Endothelial cell of umbilical vein (primary cell): ENCODE data around the gene SAPCD2. TPM values are rescaled to one million over a fixed set of nuclear protein-coding genes. Genes with fewer than 3 reads are reported as not detected.

Experiments used
- BruUV-seq: library from RNA; stranded (reverse); fragments of 400-500 nt; replicated peaks from 2 replicates; lab custom pipeline; 2021; lab: Mats Ljungman, UMichigan
- CTCF ChIA-PET: fragments of 300-600, 350-600 bp; sonication (Branson Sonifier 250); formaldehyde crosslinking; loops from one replicate; lab custom pipeline; 2021; ENCODE audit warnings: antibody characterized with exemption, inconsistent platforms; lab: Charles Lee
- POLR2A ChIA-PET: fragments of 300-600, 350-600 bp; sonication (Branson Sonifier 250); formaldehyde crosslinking; loops from one replicate; lab custom pipeline; 2021; ENCODE audit warnings: antibody characterized with exemption, inconsistent platforms; lab: Charles Lee
- DNase-seq: peaks from one replicate; pipeline ENCODE4 v3.0.0-alpha.2; 2011; ENCODE audit warnings: low read depth, low spot score
- FAIRE-seq: peaks from 2 replicates; lab custom pipeline; 2011; peaks lifted over from hg19 to GRCh38; lab: Jason Lieb, UNC
- H2AFZ ChIP-seq: 2 replicates; pipeline ENCODE4 v1.6.0; 2012; ENCODE audit warnings: low read depth, low read length, control low read depth, inconsistent platforms
- H3K27ac ChIP-seq: 2 replicates; pipeline ENCODE4 v1.5.1; 2011; ENCODE audit warnings: low read depth, mild to moderate bottlenecking, control low read depth, low read length, moderate library complexity; ENCODE audit not compliant: insufficient read depth
- H3K27me3 ChIP-seq, 2 experiments: 2 replicates each; pipeline versions ENCODE4 v1.6.0 to v1.6.1; 2011; ENCODE audit warnings: low read length in 2 of 2, mixed read lengths in 1 of 2; ENCODE audit not compliant: control insufficient read depth in 2 of 2, insufficient read depth in 2 of 2
- H3K36me3 ChIP-seq, 2 experiments: 2 replicates in 1 of 2; 3 replicates in 1 of 2; pipeline ENCODE4 v1.5.1; 2011; ENCODE audit warnings: low read length in 2 of 2, mild to moderate bottlenecking in 1 of 2, moderate library complexity in 1 of 2; ENCODE audit not compliant: control insufficient read depth in 2 of 2, insufficient read depth in 2 of 2; ENCODE audit errors: extremely low read depth in 1 of 2
- H3K4me1 ChIP-seq: 3 replicates; pipeline ENCODE4 v1.5.1; 2011; ENCODE audit warnings: mild to moderate bottlenecking, low read length; ENCODE audit not compliant: control insufficient read depth, insufficient read depth; ENCODE audit errors: extremely low read depth
- H3K4me2 ChIP-seq: 2 replicates; pipeline ENCODE4 v1.6.1; 2011; ENCODE audit warnings: low read length, control low read depth, mixed read lengths; ENCODE audit not compliant: insufficient read depth
- H3K4me3 ChIP-seq, 3 experiments: fragments of 200-600 bp in 1 of 3; sonication (generic), shearing (Covaris generic) in 1 of 3; replicated peaks in 1 of 3; 2 replicates each; pipeline ENCODE4 v1.5.1; 2011 to 2016; ENCODE audit warnings: control low read depth in 3 of 3, low read length in 3 of 3, mild to moderate bottlenecking in 2 of 3, inconsistent platforms in 1 of 3, low read depth in 1 of 3, moderate library complexity in 1 of 3; ENCODE audit not compliant: insufficient read depth in 1 of 3
- H3K79me2 ChIP-seq: 2 replicates; pipeline ENCODE4 v1.6.0; 2012; ENCODE audit warnings: low read length, inconsistent platforms; ENCODE audit not compliant: control insufficient read depth, insufficient read depth
- H3K9ac ChIP-seq: replicated peaks from 2 replicates; pipeline ENCODE3; 2011; ENCODE audit warnings: low read length, control low read depth; ENCODE audit not compliant: insufficient read depth; ENCODE audit errors: extremely low read depth
- H3K9me1 ChIP-seq: replicated peaks from 3 replicates; pipeline ENCODE4 v1.6.0; 2011; ENCODE audit warnings: mild to moderate bottlenecking, low read length; ENCODE audit not compliant: control insufficient read depth, insufficient read depth; ENCODE audit errors: extremely low read depth
- H3K9me3 ChIP-seq: replicated peaks from 2 replicates; pipeline ENCODE4 v1.5.1; 2012; ENCODE audit warnings: low read length, inconsistent platforms; ENCODE audit not compliant: control insufficient read depth, insufficient read depth
- H4K20me1 ChIP-seq: replicated peaks from 2 replicates; pipeline ENCODE3; 2011; ENCODE audit warnings: mild to moderate bottlenecking, low read length; ENCODE audit not compliant: control insufficient read depth, insufficient read depth; ENCODE audit errors: extremely low read depth
- EZH2 ChIP-seq: IDR thresholded peaks from 2 replicates; pipeline ENCODE4 v1.6.1; 2012; ENCODE audit warnings: borderline replicate concordance, low read depth, mild to moderate bottlenecking, moderate library complexity, low read length, inconsistent platforms; ENCODE audit not compliant: severe bottlenecking
- GATA2 ChIP-seq: IDR thresholded peaks from 2 replicates; pipeline ENCODE4 v1.7.0; 2011; ENCODE audit warnings: low read depth, mild to moderate bottlenecking, moderate library complexity, mixed read lengths, low read length; ENCODE audit not compliant: insufficient read length, insufficient read depth
- JUN ChIP-seq: IDR thresholded peaks from 2 replicates; pipeline ENCODE4 v1.6.1; 2011; ENCODE audit warnings: borderline replicate concordance, low read depth; ENCODE audit not compliant: insufficient read length, insufficient read depth
- MYC ChIP-seq: IDR thresholded peaks from one replicate; pipeline ENCODE4 v1.6.1; 2011; ENCODE audit warnings: mild to moderate bottlenecking, low read depth, low read length
- POLR2A ChIP-seq: IDR thresholded peaks from 2 replicates; pipeline ENCODE4 v1.6.1; 2012; ENCODE audit warnings: low read depth, mild to moderate bottlenecking, control low read depth, low read length
- POLR2AphosphoS5 ChIP-seq: IDR thresholded peaks from 2 replicates; pipeline ENCODE4 v1.6.1; 2012; ENCODE audit warnings: low read depth, mild to moderate bottlenecking, control low read depth, low read length, moderate library complexity; ENCODE audit not compliant: insufficient read depth
- dilution Hi-C: fragments of 300-500 bp; cut with MboI; formaldehyde crosslinking; loops from one replicate; pipeline ENCODE4 v1.15.0; 2019; ENCODE audit warnings: low sequenced_read_pairs; ENCODE audit not compliant: extremely low pct_ligation_motif_present
- intact Hi-C: fragments of 100-400 bp; cut with micrococcal nuclease; formaldehyde crosslinking; loops from one replicate; pipeline ENCODE4 v1.10.0; 2022
- polyA plus RNA-seq, 4 experiments: library from polyadenylated mRNA; depleted of rRNA in 3 of 4; stranded (reverse) in 3 of 4; unstranded in 1 of 4; fragments of >200 nt; gene quantifications; 2 replicates each; pipeline versions ENCODE4 v1.2.1 to v1.2.3, GENCODE V29; 2011 to 2012; ENCODE audit warnings: missing spikeins in 1 of 4
- total RNA-seq: library from RNA; stranded (reverse); gene quantifications from 2 replicates; pipeline ENCODE4 v1.2.3, GENCODE V29; 2021
- TF ChIP-seq, protein P1 (sequence below), 2 donors: IDR thresholded peaks; 1 replicate in 1 of 2; 2 replicates in 1 of 2; pipeline ENCODE4 v1.5.1; 2011; ENCODE audit warnings: low read length in 2 of 2, mild to moderate bottlenecking in 2 of 2, moderate library complexity in 2 of 2, control low read depth in 1 of 2, inconsistent platforms in 1 of 2, low read depth in 1 of 2; ENCODE audit not compliant: insufficient read depth in 1 of 2; ENCODE audit errors: extremely low read depth in 1 of 2

SAPCD2 gene
- total and polyA plus RNA-seq, 2 donors (not counting 3 experiments of a cell fraction or from before 2014, with no cell fraction given), result 11.5 to 27.8 TPM

GRCh38 chr9:137062384-137062783, 8.0 kb downstream of the SAPCD2 start:
- Histone ChIP-seq H3K79me2 (no peaks in the 10 kb centered on the region), H2AFZ (no peak overlapping the region), H3K36me3 (no peaks in the 10 kb centered on the region), H3K27ac (no peak overlapping the region), H3K9me3 (no peaks in the 10 kb centered on the region), H3K4me1 (no peaks in the 10 kb centered on the region), H3K27me3 (no peaks in the 10 kb centered on the region), H3K9me1 (no peaks in the 10 kb centered on the region), H3K4me3 (no peak overlapping the region), H4K20me1 (no peaks in the 10 kb centered on the region), H3K9ac (no peak overlapping the region), H3K4me2 (no peak overlapping the region)
- FAIRE-seq (peak; percentile 12), DNase-seq (no peak)
- TF ChIP-seq POLR2A (no peak), JUN (no peak), MYC (no peak), GATA2 (no peak), POLR2AphosphoS5 (no peak), EZH2 (no peak)
- TF ChIP-seq, protein P1, sequence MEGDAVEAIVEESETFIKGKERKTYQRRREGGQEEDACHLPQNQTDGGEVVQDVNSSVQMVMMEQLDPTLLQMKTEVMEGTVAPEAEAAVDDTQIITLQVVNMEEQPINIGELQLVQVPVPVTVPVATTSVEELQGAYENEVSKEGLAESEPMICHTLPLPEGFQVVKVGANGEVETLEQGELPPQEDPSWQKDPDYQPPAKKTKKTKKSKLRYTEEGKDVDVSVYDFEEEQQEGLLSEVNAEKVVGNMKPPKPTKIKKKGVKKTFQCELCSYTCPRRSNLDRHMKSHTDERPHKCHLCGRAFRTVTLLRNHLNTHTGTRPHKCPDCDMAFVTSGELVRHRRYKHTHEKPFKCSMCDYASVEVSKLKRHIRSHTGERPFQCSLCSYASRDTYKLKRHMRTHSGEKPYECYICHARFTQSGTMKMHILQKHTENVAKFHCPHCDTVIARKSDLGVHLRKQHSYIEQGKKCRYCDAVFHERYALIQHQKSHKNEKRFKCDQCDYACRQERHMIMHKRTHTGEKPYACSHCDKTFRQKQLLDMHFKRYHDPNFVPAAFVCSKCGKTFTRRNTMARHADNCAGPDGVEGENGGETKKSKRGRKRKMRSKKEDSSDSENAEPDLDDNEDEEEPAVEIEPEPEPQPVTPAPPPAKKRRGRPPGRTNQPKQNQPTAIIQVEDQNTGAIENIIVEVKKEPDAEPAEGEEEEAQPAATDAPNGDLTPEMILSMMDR (IDR thresholded peaks at IDR 0.05; ENCODE audit: extremely low read depth in 1 of 2, insufficient read depth in 1 of 2, low read depth in 1 of 2, low read length in 2 of 2), result no peak
- ChIA-PET POLR2A (no interaction called here), CTCF (interaction anchor here (2.3 kb wide), 1 partner anchor 33 kb away, joined by 16 read pairs; no protein-coding TSS in a partner anchor)
- dilution Hi-C loops (no loop called here), intact Hi-C loops (no loop called here)
- BruUV-seq, result TSS peak; percentile 81
